ENCODE measurements around the gene OPA3.

Gene OPA3

DNA sequence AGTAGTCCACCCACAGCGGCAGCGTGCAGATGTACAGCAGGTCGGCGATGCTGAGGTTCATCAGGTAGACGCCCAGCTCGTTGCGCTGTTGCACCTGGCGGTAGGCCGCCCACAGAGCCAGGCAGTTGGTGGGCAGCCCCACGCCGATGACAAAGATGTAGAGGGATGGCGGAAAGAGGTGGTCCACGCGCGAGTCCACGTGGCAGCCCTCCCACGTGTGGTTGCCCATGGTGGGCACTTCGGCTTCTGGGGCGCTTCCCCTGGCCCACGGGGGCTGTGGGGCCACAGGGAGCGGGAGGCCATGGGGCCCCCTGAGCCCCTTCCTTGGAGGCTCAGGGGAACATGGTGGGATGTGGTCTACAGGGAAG is 7.0 kb upstream of the OPA3 start:
- TF ChIP-seq, protein P1, sequence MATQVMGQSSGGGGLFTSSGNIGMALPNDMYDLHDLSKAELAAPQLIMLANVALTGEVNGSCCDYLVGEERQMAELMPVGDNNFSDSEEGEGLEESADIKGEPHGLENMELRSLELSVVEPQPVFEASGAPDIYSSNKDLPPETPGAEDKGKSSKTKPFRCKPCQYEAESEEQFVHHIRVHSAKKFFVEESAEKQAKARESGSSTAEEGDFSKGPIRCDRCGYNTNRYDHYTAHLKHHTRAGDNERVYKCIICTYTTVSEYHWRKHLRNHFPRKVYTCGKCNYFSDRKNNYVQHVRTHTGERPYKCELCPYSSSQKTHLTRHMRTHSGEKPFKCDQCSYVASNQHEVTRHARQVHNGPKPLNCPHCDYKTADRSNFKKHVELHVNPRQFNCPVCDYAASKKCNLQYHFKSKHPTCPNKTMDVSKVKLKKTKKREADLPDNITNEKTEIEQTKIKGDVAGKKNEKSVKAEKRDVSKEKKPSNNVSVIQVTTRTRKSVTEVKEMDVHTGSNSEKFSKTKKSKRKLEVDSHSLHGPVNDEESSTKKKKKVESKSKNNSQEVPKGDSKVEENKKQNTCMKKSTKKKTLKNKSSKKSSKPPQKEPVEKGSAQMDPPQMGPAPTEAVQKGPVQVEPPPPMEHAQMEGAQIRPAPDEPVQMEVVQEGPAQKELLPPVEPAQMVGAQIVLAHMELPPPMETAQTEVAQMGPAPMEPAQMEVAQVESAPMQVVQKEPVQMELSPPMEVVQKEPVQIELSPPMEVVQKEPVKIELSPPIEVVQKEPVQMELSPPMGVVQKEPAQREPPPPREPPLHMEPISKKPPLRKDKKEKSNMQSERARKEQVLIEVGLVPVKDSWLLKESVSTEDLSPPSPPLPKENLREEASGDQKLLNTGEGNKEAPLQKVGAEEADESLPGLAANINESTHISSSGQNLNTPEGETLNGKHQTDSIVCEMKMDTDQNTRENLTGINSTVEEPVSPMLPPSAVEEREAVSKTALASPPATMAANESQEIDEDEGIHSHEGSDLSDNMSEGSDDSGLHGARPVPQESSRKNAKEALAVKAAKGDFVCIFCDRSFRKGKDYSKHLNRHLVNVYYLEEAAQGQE (IDR thresholded peaks at IDR 0.05; ENCODE audit: insufficient replicate concordance, low read depth): no peak
- TF ChIP-seq, protein P2, sequence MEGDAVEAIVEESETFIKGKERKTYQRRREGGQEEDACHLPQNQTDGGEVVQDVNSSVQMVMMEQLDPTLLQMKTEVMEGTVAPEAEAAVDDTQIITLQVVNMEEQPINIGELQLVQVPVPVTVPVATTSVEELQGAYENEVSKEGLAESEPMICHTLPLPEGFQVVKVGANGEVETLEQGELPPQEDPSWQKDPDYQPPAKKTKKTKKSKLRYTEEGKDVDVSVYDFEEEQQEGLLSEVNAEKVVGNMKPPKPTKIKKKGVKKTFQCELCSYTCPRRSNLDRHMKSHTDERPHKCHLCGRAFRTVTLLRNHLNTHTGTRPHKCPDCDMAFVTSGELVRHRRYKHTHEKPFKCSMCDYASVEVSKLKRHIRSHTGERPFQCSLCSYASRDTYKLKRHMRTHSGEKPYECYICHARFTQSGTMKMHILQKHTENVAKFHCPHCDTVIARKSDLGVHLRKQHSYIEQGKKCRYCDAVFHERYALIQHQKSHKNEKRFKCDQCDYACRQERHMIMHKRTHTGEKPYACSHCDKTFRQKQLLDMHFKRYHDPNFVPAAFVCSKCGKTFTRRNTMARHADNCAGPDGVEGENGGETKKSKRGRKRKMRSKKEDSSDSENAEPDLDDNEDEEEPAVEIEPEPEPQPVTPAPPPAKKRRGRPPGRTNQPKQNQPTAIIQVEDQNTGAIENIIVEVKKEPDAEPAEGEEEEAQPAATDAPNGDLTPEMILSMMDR (IDR thresholded peaks at IDR 0.05; ENCODE audit: insufficient read depth, low read length): no peak
- TF ChIP-seq POLR2AphosphoS5 (IDR thresholded peaks at IDR 0.05; ENCODE audit: low read depth) (no peak), SPI1 (IDR thresholded peaks at IDR 0.05; ENCODE audit: borderline replicate concordance, low read depth) (no peak), GABPA (IDR thresholded peaks at IDR 0.05; ENCODE audit: low read depth) (no peak)
- peaks cover 9% of the 10 kb centered on the region for H3K27me3 ChIP-seq (ENCODE audit: insufficient read depth, poor library complexity, severe bottlenecking)
- DNase-seq (ENCODE audit: low read depth in 1 of 2, low spot score in 1 of 2): no peak
- H3K4me3 ChIP-seq (replicated peaks; ENCODE audit: insufficient read depth, low read length): no peak overlapping the region
- H3K27ac ChIP-seq (replicated peaks): no peak overlapping the region

DNA sequence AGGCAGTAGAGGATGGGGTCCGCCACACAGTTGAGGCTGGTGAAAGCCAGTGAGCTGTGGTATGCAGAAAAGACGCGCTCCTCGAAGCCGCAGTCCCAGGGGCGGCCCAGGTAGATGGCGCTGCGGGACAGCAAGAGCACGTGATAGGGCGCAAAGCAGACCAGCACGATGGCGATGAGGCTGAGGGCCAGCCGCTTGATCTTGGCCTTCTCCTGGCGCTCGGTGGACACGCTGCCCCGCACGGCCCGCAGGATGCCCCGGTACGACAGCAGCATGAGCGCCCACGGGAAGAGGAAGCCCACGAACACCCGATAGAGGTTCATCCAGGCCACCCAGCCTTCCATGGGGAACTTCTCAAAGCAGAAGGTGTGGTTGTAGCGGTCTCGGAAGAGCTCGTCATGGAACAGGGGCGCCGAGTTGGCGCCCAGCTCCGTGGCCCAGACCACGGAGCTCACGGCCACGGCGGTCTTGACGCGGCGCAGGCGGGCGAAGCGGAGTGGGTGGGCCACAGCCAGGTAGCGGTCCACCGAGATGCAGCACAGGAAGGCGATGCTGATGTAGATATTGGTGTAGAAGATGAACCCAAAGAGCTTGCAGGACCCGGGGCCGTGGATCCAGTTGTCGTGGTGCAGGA is 6.5 kb upstream of the OPA3 start:
- Histone ChIP-seq H3K27ac (replicated peaks) (no peak overlapping the region), H3K27me3 (ENCODE audit: insufficient read depth, poor library complexity, severe bottlenecking) (peaks cover 9% of the 10 kb centered on the region), H3K4me3 (replicated peaks; ENCODE audit: insufficient read depth, low read length) (no peak overlapping the region)
- DNase-seq (ENCODE audit: low read depth in 1 of 2, low spot score in 1 of 2): peak in 1 of 2 experiments; percentile 65
- TF ChIP-seq, protein P2 (IDR thresholded peaks at IDR 0.05; ENCODE audit: insufficient read depth, low read length): peak; percentile 34
- TF ChIP-seq SPI1 (IDR thresholded peaks at IDR 0.05; ENCODE audit: borderline replicate concordance, low read depth) (no peak), GABPA (IDR thresholded peaks at IDR 0.05; ENCODE audit: low read depth) (no peak)

DNA sequence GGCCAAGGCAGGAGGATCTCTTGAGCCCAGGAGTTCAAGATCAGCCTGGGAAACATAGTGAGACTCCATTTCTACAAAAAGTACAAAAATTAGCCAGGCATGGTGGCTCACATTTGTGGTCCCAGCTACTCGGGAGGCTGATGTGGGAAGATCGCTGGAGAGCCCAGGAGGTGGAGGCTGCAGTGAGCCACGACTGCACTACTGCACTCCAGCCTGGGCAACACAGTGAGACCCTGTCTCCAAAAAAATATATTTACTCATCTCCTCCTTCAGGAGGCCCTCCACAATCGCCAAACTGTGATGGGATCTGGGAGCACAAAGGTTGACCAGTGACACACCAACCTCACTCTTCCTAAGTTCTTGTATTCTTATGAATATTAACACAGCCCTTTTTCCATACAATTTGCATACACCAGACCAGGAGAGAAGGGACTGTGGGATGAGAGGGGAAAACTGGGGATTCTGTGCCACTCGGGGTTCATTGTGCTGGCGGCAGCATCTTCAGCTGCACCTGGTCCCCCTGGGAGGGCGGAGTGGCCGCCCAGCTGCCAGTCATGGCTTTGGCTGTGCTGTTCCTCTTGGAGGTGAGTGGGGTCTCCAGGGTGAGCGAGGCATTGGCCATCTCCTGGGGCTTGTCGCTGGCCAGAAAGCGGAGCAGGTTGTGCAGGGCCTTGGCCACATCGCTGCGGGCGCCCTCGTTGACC is 5.8 kb upstream of the OPA3 start:
- H3K27me3 ChIP-seq (ENCODE audit: insufficient read depth, poor library complexity, severe bottlenecking): peaks cover 9% of the 10 kb centered on the region
- H3K27ac ChIP-seq (replicated peaks): no peak overlapping the region
- no peak overlapping the region for H3K4me3 ChIP-seq (replicated peaks; ENCODE audit: insufficient read depth, low read length)
- TF ChIP-seq, protein P1 (IDR thresholded peaks at IDR 0.05; ENCODE audit: insufficient replicate concordance, low read depth): no peak
- DNase-seq (ENCODE audit: low read depth in 1 of 2, low spot score in 1 of 2): no peak

DNA sequence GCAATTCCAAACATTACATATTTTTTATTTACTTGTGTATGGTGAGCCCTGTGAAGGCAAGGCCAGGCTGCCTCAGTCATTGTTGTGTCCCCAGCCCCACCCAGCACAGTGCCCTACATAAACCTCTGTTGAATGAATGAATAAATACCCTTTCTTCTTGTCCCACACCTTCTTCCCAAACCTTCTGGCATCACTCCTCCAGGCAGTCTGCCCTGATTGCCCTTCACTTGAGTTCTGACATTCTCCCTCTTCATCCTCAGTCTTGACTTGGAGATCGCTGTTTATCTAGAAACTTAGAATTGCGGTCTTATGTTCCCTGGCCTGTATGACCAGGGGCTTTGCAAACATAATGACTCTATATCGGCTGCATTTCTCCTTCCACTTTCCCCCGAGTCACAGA is 5.2 kb upstream of the OPA3 start:
- no peak overlapping the region for H3K27ac ChIP-seq (replicated peaks)
- no peak overlapping the region for H3K4me3 ChIP-seq (replicated peaks; ENCODE audit: insufficient read depth, low read length)
- TF ChIP-seq SPI1 (IDR thresholded peaks at IDR 0.05; ENCODE audit: borderline replicate concordance, low read depth) (no peak), GABPA (IDR thresholded peaks at IDR 0.05; ENCODE audit: low read depth) (no peak), POLR2AphosphoS5 (IDR thresholded peaks at IDR 0.05; ENCODE audit: low read depth) (no peak)
- TF ChIP-seq, protein P2 (IDR thresholded peaks at IDR 0.05; ENCODE audit: insufficient read depth, low read length): no peak
- TF ChIP-seq, protein P1 (IDR thresholded peaks at IDR 0.05; ENCODE audit: insufficient replicate concordance, low read depth): no peak
- no peak for DNase-seq (ENCODE audit: low read depth in 1 of 2, low spot score in 1 of 2)
- H3K27me3 ChIP-seq (ENCODE audit: insufficient read depth, poor library complexity, severe bottlenecking): peaks cover 9% of the 10 kb centered on the region

Data from HL-60 (cell line).